HG02884 (cell line): Measurements from ENCODE around the gene SUSD1.
"Not testable (repeated sequence)": the region's sequence is repeated elsewhere in the genome, so short reads cannot be mapped to it uniquely, and the experiment has no call there.

ENCODE experiments used
- ATAC-seq: cut with Tn5 transposase; IDR thresholded peaks from one replicate; pipeline ENCODE4 v1.9.1; 2021; ENCODE audit warnings: mild to moderate bottlenecking, moderate library complexity; ENCODE audit not compliant: unreplicated experiment

SUSD1 gene

GRCh38 chr9:112174222-112174964, 704 bp downstream of the SUSD1 start:
- ATAC-seq = peak; percentile 84

GRCh38 chr9:112173489-112174221, 1.4 kb downstream of the SUSD1 start:
- ATAC-seq = no peak

GRCh38 chr9:112170968-112171367, 4.1 kb downstream of the SUSD1 start:
- ATAC-seq = no peak

GRCh38 chr9:112170235-112170634, 4.9 kb downstream of the SUSD1 start:
- no peak for ATAC-seq

- ATAC-seq = no peak
These were observed 5.7 kb downstream of the SUSD1 start for GRCh38 chr9:112169368-112169767.

- ATAC-seq = no peak
These were observed 6.9 kb downstream of the SUSD1 start for GRCh38 chr9:112168197-112168596.

- no peak for ATAC-seq
These were observed 8.6 kb downstream of the SUSD1 start for GRCh38 chr9:112166176-112167140.

- no peak for ATAC-seq
These were observed 12.3 kb downstream of the SUSD1 start for GRCh38 chr9:112162621-112163413.

- ATAC-seq = no peak
These were observed 15.3 kb downstream of the SUSD1 start for GRCh38 chr9:112159781-112160180.

- no peak for ATAC-seq
These were observed 16.3 kb downstream of the SUSD1 start for GRCh38 chr9:112158656-112159367.

GRCh38 chr9:112157961-112158360, 17.1 kb downstream of the SUSD1 start:
- ATAC-seq = no peak

GRCh38 chr9:112157087-112157486, 18.0 kb downstream of the SUSD1 start:
- ATAC-seq = no peak

- no peak for ATAC-seq
These were observed 25.9 kb downstream of the SUSD1 start for GRCh38 chr9:112149211-112149610.

- no peak for ATAC-seq
These were observed 29.2 kb downstream of the SUSD1 start for GRCh38 chr9:112145886-112146285.

GRCh38 chr9:112144807-112145206, 30.3 kb downstream of the SUSD1 start:
- no peak for ATAC-seq

- ATAC-seq = no peak
These were observed 32.7 kb downstream of the SUSD1 start for GRCh38 chr9:112142420-112142819.

GRCh38 chr9:112140936-112141335, 34.2 kb downstream of the SUSD1 start:
- ATAC-seq = peak; percentile 11

GRCh38 chr9:112137066-112137465, 38.0 kb downstream of the SUSD1 start:
- no peak for ATAC-seq

- no peak for ATAC-seq
These were observed 39.4 kb downstream of the SUSD1 start for GRCh38 chr9:112135706-112136105.

- ATAC-seq = not testable (repeated sequence)
These were observed 41.3 kb downstream of the SUSD1 start for GRCh38 chr9:112133806-112134205.
